DLD1 (cell line): ENCODE measurements around the gene ALPI.
"Not testable (repeated sequence)": the region's sequence is repeated elsewhere in the genome, so short reads cannot be mapped to it uniquely, and the experiment has no call there.

Experiments used
- in situ Hi-C: cut with HindIII; loops from 2 replicates; pipeline ENCODE4 v1.10.0; 2017; ENCODE audit warnings: low sequenced_read_pairs

ALPI gene

GRCh38 chr2:232441147-232441651 lies 14.8 kb upstream of the ALPI start:
- in situ Hi-C loops: no loop called here

- in situ Hi-C loops: not testable (repeated sequence)
Observed at GRCh38 chr2:232441922-232442321, 14.0 kb upstream of the ALPI start.

GRCh38 chr2:232442431-232442830 lies 13.5 kb upstream of the ALPI start:
- in situ Hi-C loops: not testable (repeated sequence)

- in situ Hi-C loops: not testable (repeated sequence)
Observed at GRCh38 chr2:232443047-232443446, 12.9 kb upstream of the ALPI start.

- in situ Hi-C loops: not testable (repeated sequence)
Observed at GRCh38 chr2:232443669-232444408, 12.1 kb upstream of the ALPI start.

- in situ Hi-C loops: no loop called here
Observed at GRCh38 chr2:232444409-232445148, 11.4 kb upstream of the ALPI start.

- in situ Hi-C loops: not testable (repeated sequence)
Observed at GRCh38 chr2:232445149-232445885, 10.6 kb upstream of the ALPI start.

GRCh38 chr2:232446266-232446777 lies 9.6 kb upstream of the ALPI start:
- in situ Hi-C loops: not testable (repeated sequence)

- in situ Hi-C loops: no loop called here
Observed at GRCh38 chr2:232447091-232447620, 8.8 kb upstream of the ALPI start.

- in situ Hi-C loops: no loop called here
Observed at GRCh38 chr2:232447638-232448303, 8.2 kb upstream of the ALPI start.

GRCh38 chr2:232448304-232448690 lies 7.7 kb upstream of the ALPI start:
- in situ Hi-C loops: no loop called here

GRCh38 chr2:232449964-232450363 lies 6.0 kb upstream of the ALPI start:
- in situ Hi-C loops: no loop called here

- in situ Hi-C loops: not testable (repeated sequence)
Observed at GRCh38 chr2:232451645-232452044, 4.3 kb upstream of the ALPI start.

GRCh38 chr2:232454630-232455029 lies 1.3 kb upstream of the ALPI start:
- in situ Hi-C loops: no loop called here

GRCh38 chr2:232456296-232457120 lies 555 bp downstream of the ALPI start:
- in situ Hi-C loops: no loop called here

GRCh38 chr2:232457121-232458011 lies 1.4 kb downstream of the ALPI start:
- in situ Hi-C loops: no loop called here

GRCh38 chr2:232458051-232458660 lies 2.2 kb downstream of the ALPI start:
- in situ Hi-C loops: no loop called here
